HG03039 (cell line): ENCODE results near the gene ELMOD3.
"Not testable (repeated sequence)": the region's sequence is repeated elsewhere in the genome, so short reads cannot be mapped to it uniquely, and the experiment has no call there.

Source experiments
- ATAC-seq: cut with Tn5 transposase; IDR thresholded peaks from one replicate; pipeline ENCODE4 v1.9.1; 2021; ENCODE audit warnings: mild to moderate bottlenecking, moderate library complexity; ENCODE audit not compliant: unreplicated experiment

Gene ELMOD3

GRCh38 chr2:85329181-85329651 is 25.4 kb upstream of the ELMOD3 start:
- no peak for ATAC-seq

- not testable (repeated sequence) for ATAC-seq
Observed at GRCh38 chr2:85329701-85330100, 24.9 kb upstream of the ELMOD3 start.

GRCh38 chr2:85330839-85331636 is 23.5 kb upstream of the ELMOD3 start:
- no peak for ATAC-seq

GRCh38 chr2:85333877-85334276 is 20.7 kb upstream of the ELMOD3 start:
- not testable (repeated sequence) for ATAC-seq

- no peak for ATAC-seq
Observed at GRCh38 chr2:85334928-85335327, 19.6 kb upstream of the ELMOD3 start.

- ATAC-seq: no peak
Observed at GRCh38 chr2:85340034-85340892, 14.3 kb upstream of the ELMOD3 start.

- no peak for ATAC-seq
Observed at GRCh38 chr2:85341269-85342029, 13.1 kb upstream of the ELMOD3 start.

GRCh38 chr2:85342156-85342555 is 12.4 kb upstream of the ELMOD3 start:
- no peak for ATAC-seq

- not testable (repeated sequence) for ATAC-seq
Observed at GRCh38 chr2:85343207-85343895, 11.2 kb upstream of the ELMOD3 start.

- no peak for ATAC-seq
Observed at GRCh38 chr2:85344356-85344954, 10.1 kb upstream of the ELMOD3 start.

GRCh38 chr2:85347599-85347998 is 7.0 kb upstream of the ELMOD3 start:
- ATAC-seq: no peak

GRCh38 chr2:85353876-85354285 is 688 bp upstream of the ELMOD3 start:
- ATAC-seq: peak; percentile 8

GRCh38 chr2:85355073-85355410 is 473 bp downstream of the ELMOD3 start:
- peak; percentile 1 for ATAC-seq

- no peak for ATAC-seq
Observed at GRCh38 chr2:85355521-85355920, 952 bp downstream of the ELMOD3 start.

GRCh38 chr2:85356186-85356585 is 1.6 kb downstream of the ELMOD3 start:
- no peak for ATAC-seq

GRCh38 chr2:85357736-85358135 is 3.2 kb downstream of the ELMOD3 start:
- no peak for ATAC-seq

- not testable (repeated sequence) for ATAC-seq
Observed at GRCh38 chr2:85362653-85363387, 8.3 kb downstream of the ELMOD3 start.

GRCh38 chr2:85367180-85367579 is 12.6 kb downstream of the ELMOD3 start:
- no peak for ATAC-seq

- ATAC-seq: no peak
Observed at GRCh38 chr2:85368921-85369320, 14.4 kb downstream of the ELMOD3 start.
